K562 treated with DMSO at 1 percent for 48 hours (cell line): ENCODE results near the gene METAP2. TPM values are rescaled to one million over a fixed set of nuclear protein-coding genes. Genes with fewer than 3 reads are reported as not detected.

Experiments
- total RNA-seq: library from RNA; unstranded; fragments of 300-600 nt; gene quantifications from 2 replicates; pipeline ENCODE4 v1.2.3, GENCODE V29; 2022; ENCODE audit warnings: low replicate concordance; ENCODE audit errors: extremely low read depth

Gene METAP2
- not detected in 2 replicates for total RNA-seq

GRCh38 chr12:95473884-95474659 is at the start of gene METAP2:
TSS of gene METAP2 (plus strand) at chr12:95474152. CDS start at chr12:95474180, 28 bp downstream.

GRCh38 chr12:95551305-95551704 is 77.4 kb downstream of the METAP2 start, which contains the start of gene USP44:
TSS of gene USP44 (minus strand) at chr12:95551476. CDS start at chr12:95534256, 17,220 bp downstream.

Other genes starting within 250 kb of the METAP2 start
- gene USP44, start 77.3 kb downstream of the METAP2 start, total RNA-seq, result not detected in 2 replicates